ENCODE results near the gene ZBTB44.

ZBTB44 gene

DNA sequence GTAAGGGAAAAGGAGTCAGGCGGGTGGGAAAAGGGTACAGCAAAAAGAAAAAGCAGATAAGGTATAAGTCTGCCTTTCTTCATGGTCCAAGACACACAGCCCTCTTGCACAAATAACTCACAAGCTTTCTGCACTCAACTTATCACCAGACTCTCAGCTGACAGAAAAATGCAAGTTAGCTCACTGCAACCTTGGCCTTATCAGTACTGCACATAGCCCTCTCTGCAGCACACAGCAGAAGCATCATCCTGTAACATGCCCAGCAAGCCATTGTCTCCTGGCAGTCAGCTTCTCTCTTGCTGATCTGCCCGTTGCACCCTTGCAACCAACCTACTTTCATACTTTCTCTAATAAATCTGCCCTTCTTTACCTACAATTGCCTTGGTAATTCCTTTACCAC lies 5.8 kb downstream of the ZBTB44 start:
- H3K4me3 ChIP-seq (ENCODE audit: low read depth, low read length) = no peak overlapping the region
- H3K27me3 ChIP-seq = no peaks in the 10 kb centered on the region
- no peak for TF ChIP-seq CTCF (IDR thresholded peaks at IDR 0.05; ENCODE audit: low read depth, low read length)
- no peaks in the 10 kb centered on the region for H3K4me1 ChIP-seq
- no peaks in the 10 kb centered on the region for H3K9me3 ChIP-seq
- no peaks in the 10 kb centered on the region for H3K36me3 ChIP-seq
- DNase-seq = no peak

DNA sequence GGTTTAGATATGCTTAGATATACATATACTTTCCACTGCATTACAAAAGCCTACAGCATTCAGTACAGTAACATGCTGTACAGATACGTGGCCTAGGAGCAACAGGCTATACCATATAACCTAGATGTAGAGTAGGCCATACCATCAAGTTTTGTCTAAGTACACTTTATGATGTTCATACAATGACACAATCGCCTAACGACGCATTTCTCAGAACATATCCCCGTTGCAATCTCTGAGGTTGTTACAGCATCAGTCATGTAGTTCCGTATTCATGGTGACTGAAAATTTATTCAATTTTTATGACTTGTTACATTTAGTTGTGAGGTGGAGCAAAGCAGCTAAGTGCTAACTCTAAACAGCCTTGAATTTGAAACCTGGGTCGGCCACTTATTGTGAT lies 6.7 kb downstream of the ZBTB44 start:
- H3K36me3 ChIP-seq = no peaks in the 10 kb centered on the region
- TF ChIP-seq CTCF (IDR thresholded peaks at IDR 0.05; ENCODE audit: low read depth, low read length) = no peak
- no peaks in the 10 kb centered on the region for H3K4me1 ChIP-seq
- DNase-seq = no peak
- no peak overlapping the region for H3K4me3 ChIP-seq (ENCODE audit: low read depth, low read length)
- H3K9me3 ChIP-seq = no peaks in the 10 kb centered on the region
- H3K27me3 ChIP-seq = no peaks in the 10 kb centered on the region

- H3K4me3 ChIP-seq (ENCODE audit: low read depth, low read length) = no peak overlapping the region
- H3K36me3 ChIP-seq = no peaks in the 10 kb centered on the region
- no peak for DNase-seq
- no peaks in the 10 kb centered on the region for H3K9me3 ChIP-seq
- H3K27me3 ChIP-seq = no peaks in the 10 kb centered on the region
- no peaks in the 10 kb centered on the region for H3K4me1 ChIP-seq
- TF ChIP-seq CTCF (IDR thresholded peaks at IDR 0.05; ENCODE audit: low read depth, low read length) = no peak
Measured at GRCh38 chr11:130304651-130305050, 10.1 kb downstream of the ZBTB44 start.

DNA sequence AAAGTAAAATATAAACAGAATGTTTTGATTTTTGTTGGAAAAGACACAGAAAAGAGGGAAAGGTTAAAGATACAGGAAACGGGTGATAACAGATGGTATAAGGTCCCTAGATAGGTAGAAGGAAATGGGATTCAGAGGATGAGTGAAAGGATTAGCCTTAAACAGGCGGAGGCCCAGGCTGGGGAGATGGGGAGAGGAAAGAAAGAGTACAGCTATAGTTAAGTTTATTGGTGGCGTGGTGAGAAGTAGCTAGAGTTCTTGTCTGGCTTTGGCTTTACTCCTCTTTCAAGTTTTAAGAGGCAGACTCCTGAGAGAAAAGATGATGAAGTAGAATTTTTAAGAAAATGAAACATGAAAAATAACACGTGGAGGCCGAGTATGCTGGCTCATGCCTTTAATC lies 13.7 kb downstream of the ZBTB44 start:
- Histone ChIP-seq H3K36me3 (no peaks in the 10 kb centered on the region), H3K9me3 (no peaks in the 10 kb centered on the region), H3K4me1 (no peaks in the 10 kb centered on the region), H3K27me3 (no peaks in the 10 kb centered on the region), H3K4me3 (ENCODE audit: low read depth, low read length) (no peak overlapping the region)
- no peak for DNase-seq
- TF ChIP-seq CTCF (IDR thresholded peaks at IDR 0.05; ENCODE audit: low read depth, low read length) = no peak

GRCh38 chr11:130300567-130300966 lies 14.2 kb downstream of the ZBTB44 start:
- Histone ChIP-seq H3K4me1 (no peaks in the 10 kb centered on the region), H3K4me3 (ENCODE audit: low read depth, low read length) (no peak overlapping the region), H3K9me3 (no peaks in the 10 kb centered on the region), H3K27me3 (no peaks in the 10 kb centered on the region), H3K36me3 (no peaks in the 10 kb centered on the region)
- DNase-seq = no peak
- no peak for TF ChIP-seq CTCF (IDR thresholded peaks at IDR 0.05; ENCODE audit: low read depth, low read length)

GRCh38 chr11:130299978-130300377 lies 14.7 kb downstream of the ZBTB44 start:
- H3K27me3 ChIP-seq = no peaks in the 10 kb centered on the region
- DNase-seq = no peak
- no peaks in the 10 kb centered on the region for H3K9me3 ChIP-seq
- TF ChIP-seq CTCF (IDR thresholded peaks at IDR 0.05; ENCODE audit: low read depth, low read length) = no peak
- H3K36me3 ChIP-seq = no peaks in the 10 kb centered on the region
- no peaks in the 10 kb centered on the region for H3K4me1 ChIP-seq
- no peak overlapping the region for H3K4me3 ChIP-seq (ENCODE audit: low read depth, low read length)

All from BE2C (cell line).